ENCODE results near the gene NVL. TPM values are rescaled to one million over a fixed set of nuclear protein-coding genes. Genes with fewer than 3 reads are reported as not detected.
A peak's percentile ranks its signal among the peaks of the same experiment; 100 is the strongest.

The NVL gene
- total RNA-seq: 10 to 100 TPM; 41.6 to 46.5 TPM
- 23.0 TPM for polyA plus RNA-seq

GRCh38 chr1:224329842-224330753 lies at the start of gene NVL:
NVL (minus strand) TSS chr1:224330172; CDS start chr1:224330127, 45 bp downstream.
- H3K27me3 Mint-ChIP-seq: no peaks in the 10 kb centered on the region
- H3K9me3 Mint-ChIP-seq: no peaks in the 10 kb centered on the region
- H3K4me1 Mint-ChIP-seq: peaks cover 50 to 71% (median 62%) of the 10 kb centered on the region in 3 donors

DNA sequence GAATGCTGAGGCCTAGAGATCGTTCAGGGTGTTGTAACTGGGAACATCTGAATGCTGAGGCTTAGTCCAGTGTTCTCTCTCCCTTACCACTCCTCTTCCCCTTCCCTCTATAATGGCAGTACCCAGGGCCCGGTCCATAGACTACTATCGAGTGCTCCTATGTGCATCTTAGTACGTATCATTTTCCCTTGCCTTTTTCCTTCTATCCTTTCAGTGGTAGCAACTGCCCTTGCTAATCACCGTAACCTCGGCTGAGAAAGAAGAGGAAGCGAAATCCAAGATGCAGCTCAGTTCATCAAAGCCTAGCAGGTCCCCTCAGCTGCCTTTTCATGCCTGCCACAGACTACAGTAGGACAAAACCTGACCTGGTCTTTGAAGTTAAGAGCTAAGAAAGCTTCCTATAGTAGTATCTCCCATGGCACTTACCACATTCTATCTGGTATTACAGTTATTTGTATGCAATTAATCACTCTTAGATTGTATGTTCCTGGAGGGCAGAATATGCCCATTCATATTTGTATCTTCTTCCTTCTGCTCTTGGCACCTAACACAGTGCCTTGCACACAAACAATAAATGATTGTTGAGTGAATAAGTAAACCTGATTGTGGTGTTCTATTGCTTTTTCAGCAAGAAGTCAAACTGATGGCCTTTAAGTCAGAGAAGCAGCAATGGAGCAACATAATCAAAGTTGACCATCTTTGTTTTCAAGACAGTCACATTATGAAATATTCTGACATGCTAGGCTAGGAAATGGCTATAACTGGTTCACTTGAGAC lies 49.1 kb upstream of the NVL start:
- peaks cover 92% of the 10 kb centered on the region for H3K4me1 ChIP-seq (ENCODE audit: insufficient read depth, low read length)
- no peaks in the 10 kb centered on the region for H3K27me3 ChIP-seq (ENCODE audit: insufficient read depth, low read length, poor library complexity, severe bottlenecking)
- H3K27me3 Mint-ChIP-seq: no peaks in the 10 kb centered on the region
- H3K9me3 Mint-ChIP-seq: no peaks in the 10 kb centered on the region
- peak overlapping the region; percentile 17 to 74 (median 68) for H3K4me3 Mint-ChIP-seq
- H3K36me3 Mint-ChIP-seq: peaks cover 8 to 38% (median 18%) of the 10 kb centered on the region in 3 donors
- no peaks in the 10 kb centered on the region for H3K9me3 ChIP-seq (ENCODE audit: low read length)
- H3K27ac Mint-ChIP-seq: peak overlapping the region in 7 of 8 donors; percentile 28 to 98 (median 73)
- H3K4me3 ChIP-seq (ENCODE audit: low read length): no peak overlapping the region
- no peak for DNase-seq
- H3K27ac ChIP-seq (ENCODE audit: low read depth, low read length): no peak overlapping the region
- H3K36me3 ChIP-seq (ENCODE audit: insufficient read depth, low read length): peaks cover 9% of the 10 kb centered on the region
- H3K4me1 Mint-ChIP-seq: peaks cover 85 to 94% (median 92%) of the 10 kb centered on the region in 3 donors
- CTCF ChIA-PET: interaction anchor here (6.3 kb wide), 1 partner anchor 79 kb away, joined by 23 read pairs; no protein-coding TSS in a partner anchor
- POLR2A ChIA-PET: no interaction called here

More at GRCh38 chr1:224329842-224330753, at the start of gene NVL:
- H3K4me3 Mint-ChIP-seq: peak within 1 kb of the TSS; percentile 93 to 98 (median 96)
- Histone ChIP-seq H3K36me3 (ENCODE audit: insufficient read depth, low read length) (no peaks in the 10 kb centered on the region), H3K4me1 (ENCODE audit: insufficient read depth, low read length) (peaks cover 11% of the 10 kb centered on the region), H3K4me3 (ENCODE audit: low read length) (peak within 1 kb of the TSS; percentile 91), H3K9me3 (ENCODE audit: low read length) (no peaks in the 10 kb centered on the region), H3K27me3 (ENCODE audit: insufficient read depth, low read length, poor library complexity, severe bottlenecking) (no peaks in the 10 kb centered on the region), H3K27ac (ENCODE audit: low read depth, low read length) (peak within 1 kb of the TSS; percentile 72)
- peaks cover 0 to 29% (median 0%) of the 10 kb centered on the region in 3 donors for H3K36me3 Mint-ChIP-seq
- ChIA-PET CTCF (interaction anchor here (0.9 to 1.3 kb wide), 5 partner anchors 13 to 213 kb away, joined by 3 to 6 read pairs (median 4); no protein-coding TSS in a partner anchor), POLR2A (interaction anchor here (0.6 to 1.4 kb wide), 4 partner anchors 104 to 216 kb away, joined by 3 to 5 read pairs (median 4); partner anchors contain the start of genes DEGS1, FBXO28 and WDR26)
- DNase-seq: peak; percentile 69 to 85 (median 81)
- peak within 1 kb of the TSS; percentile 91 to 100 (median 99) for H3K27ac Mint-ChIP-seq

DNA sequence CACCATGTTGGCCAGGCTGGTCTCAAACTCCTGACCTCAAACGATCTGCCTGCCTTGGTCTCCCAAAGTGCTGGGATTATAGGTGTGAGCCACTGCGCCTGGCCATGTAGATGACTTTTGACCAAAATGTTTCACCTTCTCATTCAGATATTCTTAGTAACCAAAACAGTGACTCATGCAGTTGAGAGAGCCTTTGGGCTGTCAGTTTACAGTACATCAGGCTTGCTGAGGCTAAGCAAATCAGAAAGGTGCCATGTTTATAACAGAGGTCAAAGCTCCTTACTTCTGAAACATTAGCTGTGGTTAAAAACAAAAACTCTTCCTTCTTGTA lies 47.7 kb upstream of the NVL start:
- CTCF ChIA-PET: interaction anchor here (1.7 kb wide), 1 partner anchor 27 kb away, joined by 4 read pairs; no protein-coding TSS in a partner anchor
- no peaks in the 10 kb centered on the region for H3K27me3 Mint-ChIP-seq
- H3K27ac Mint-ChIP-seq: peak overlapping the region; percentile 71 to 98 (median 82)
- H3K4me1 Mint-ChIP-seq: peaks cover 86 to 96% (median 94%) of the 10 kb centered on the region in 3 donors
- Histone ChIP-seq H3K9me3 (ENCODE audit: low read length) (no peaks in the 10 kb centered on the region), H3K27me3 (ENCODE audit: insufficient read depth, low read length, poor library complexity, severe bottlenecking) (no peaks in the 10 kb centered on the region), H3K4me1 (ENCODE audit: insufficient read depth, low read length) (peaks cover 85% of the 10 kb centered on the region), H3K4me3 (ENCODE audit: low read length) (no peak overlapping the region), H3K36me3 (ENCODE audit: insufficient read depth, low read length) (peaks cover 15% of the 10 kb centered on the region), H3K27ac (ENCODE audit: low read depth, low read length) (no peak overlapping the region)
- peak in 2 of 5 donors; percentile 9 to 50 for DNase-seq
- H3K9me3 Mint-ChIP-seq: no peaks in the 10 kb centered on the region
- POLR2A ChIA-PET: no interaction called here
- H3K36me3 Mint-ChIP-seq: peaks cover 10 to 47% (median 21%) of the 10 kb centered on the region in 3 donors
- H3K4me3 Mint-ChIP-seq: peak overlapping the region in 6 of 7 donors; percentile 37 to 73 (median 64)

DNA sequence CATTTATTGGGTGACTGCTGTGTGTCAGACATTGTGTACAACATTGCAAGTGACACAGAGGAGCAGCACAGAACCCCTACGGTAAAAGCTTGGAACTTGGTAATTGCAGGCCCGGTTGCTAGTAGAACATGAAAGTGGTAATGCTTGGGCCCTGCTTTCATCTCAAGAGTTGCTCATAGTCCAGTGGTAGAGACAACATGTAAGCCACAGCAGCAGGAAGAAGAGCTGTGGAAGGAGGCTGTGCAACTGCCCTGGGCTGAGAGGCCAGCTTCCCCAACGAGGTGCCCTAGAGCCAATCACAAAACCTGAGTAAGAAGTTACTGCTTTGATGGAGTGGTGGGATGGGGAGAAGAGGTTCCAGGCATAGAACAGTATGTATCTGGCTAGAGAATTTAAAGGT lies 45.1 kb upstream of the NVL start:
- Histone ChIP-seq H3K9me3 (ENCODE audit: low read length) (no peaks in the 10 kb centered on the region), H3K27me3 (ENCODE audit: insufficient read depth, low read length, poor library complexity, severe bottlenecking) (no peaks in the 10 kb centered on the region), H3K4me1 (ENCODE audit: insufficient read depth, low read length) (peaks cover 64% of the 10 kb centered on the region), H3K4me3 (ENCODE audit: low read length) (no peak overlapping the region), H3K27ac (ENCODE audit: low read depth, low read length) (no peak overlapping the region), H3K36me3 (ENCODE audit: insufficient read depth, low read length) (peaks cover 33% of the 10 kb centered on the region)
- Mint-ChIP-seq H3K27me3 (no peaks in the 10 kb centered on the region), H3K4me3 (peak overlapping the region in 4 of 7 donors; percentile 24 to 57 (median 45)), H3K4me1 (peaks cover 68 to 89% (median 85%) of the 10 kb centered on the region in 3 donors), H3K36me3 (peaks cover 13 to 70% (median 32%) of the 10 kb centered on the region in 3 donors), H3K9me3 (no peaks in the 10 kb centered on the region), H3K27ac (peak overlapping the region; percentile 66 to 95 (median 83))
- DNase-seq: no peak
- ChIA-PET POLR2A (interaction anchor here (0.6 to 0.9 kb wide), 4 partner anchors 10 to 1523 kb away, joined by 3 to 4 read pairs (median 3); no protein-coding TSS in a partner anchor), CTCF (interaction anchor here (1.7 to 2.2 kb wide), 2 partner anchors 17 to 83 kb away, joined by 6 to 7 read pairs; no protein-coding TSS in a partner anchor)

GRCh38 chr1:224373008-224373590 lies 43.1 kb upstream of the NVL start:
- H3K9me3 ChIP-seq (ENCODE audit: low read length): no peaks in the 10 kb centered on the region
- H3K36me3 ChIP-seq (ENCODE audit: insufficient read depth, low read length): peaks cover 37% of the 10 kb centered on the region
- Mint-ChIP-seq H3K27ac (peak overlapping the region in 7 of 8 donors; percentile 12 to 75 (median 56)), H3K4me1 (peaks cover 55 to 80% (median 75%) of the 10 kb centered on the region in 3 donors), H3K27me3 (no peaks in the 10 kb centered on the region), H3K9me3 (no peaks in the 10 kb centered on the region), H3K36me3 (peaks cover 17 to 84% (median 37%) of the 10 kb centered on the region in 3 donors), H3K4me3 (no peak overlapping the region)
- H3K4me1 ChIP-seq (ENCODE audit: insufficient read depth, low read length): peaks cover 48% of the 10 kb centered on the region
- H3K27me3 ChIP-seq (ENCODE audit: insufficient read depth, low read length, poor library complexity, severe bottlenecking): no peaks in the 10 kb centered on the region
- CTCF ChIA-PET: no interaction called here
- POLR2A ChIA-PET: no interaction called here
- no peak overlapping the region for H3K4me3 ChIP-seq (ENCODE audit: low read length)
- no peak for DNase-seq
- no peak overlapping the region for H3K27ac ChIP-seq (ENCODE audit: low read depth, low read length)

DNA sequence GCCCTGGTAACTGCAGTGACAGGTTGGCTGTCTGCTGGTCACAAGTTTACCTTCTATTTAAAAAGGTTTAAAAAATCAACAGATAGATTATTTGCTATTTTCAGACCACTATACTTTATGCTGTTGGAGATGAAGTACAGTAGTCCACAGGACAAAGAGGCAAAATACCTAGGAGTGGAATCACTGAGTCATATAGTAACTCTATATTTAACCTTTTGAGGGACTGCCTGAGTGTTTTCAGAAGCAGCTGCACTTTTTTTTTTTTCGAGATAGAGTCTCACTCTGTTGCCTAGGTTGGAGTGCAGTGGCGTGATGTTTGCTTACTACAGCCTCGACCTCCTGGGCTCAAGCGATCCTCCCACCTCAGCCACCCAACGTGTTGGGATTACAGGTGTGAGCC lies 38.4 kb upstream of the NVL start:
- POLR2A ChIA-PET: no interaction called here
- DNase-seq: no peak

DNA sequence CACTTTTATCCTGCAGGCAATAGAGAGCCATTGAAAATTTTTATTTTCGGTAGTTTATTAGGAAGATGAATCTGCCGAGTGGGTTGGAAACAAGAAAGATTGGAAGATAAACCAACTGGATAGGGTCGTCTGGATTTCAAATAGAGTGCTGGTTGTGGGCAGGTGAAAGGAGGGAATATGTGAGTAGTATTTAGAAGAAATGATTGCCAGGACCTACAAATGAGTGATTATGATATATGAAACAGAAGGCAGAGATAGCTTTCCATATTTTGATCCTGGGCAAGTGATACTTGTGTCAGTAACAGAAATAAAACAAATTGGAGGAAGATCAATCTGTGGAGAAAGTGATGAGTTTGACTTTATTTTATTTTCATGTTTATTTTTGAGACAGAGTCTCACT lies 29.2 kb upstream of the NVL start:
- CTCF ChIA-PET: no interaction called here
- no peaks in the 10 kb centered on the region for H3K27me3 ChIP-seq (ENCODE audit: insufficient read depth, low read length, poor library complexity, severe bottlenecking)
- no peak overlapping the region for H3K4me3 ChIP-seq (ENCODE audit: low read length)
- Mint-ChIP-seq H3K27me3 (no peaks in the 10 kb centered on the region), H3K4me3 (peak overlapping the region in 6 of 7 donors; percentile 87 to 98 (median 92)), H3K27ac (peak overlapping the region in 7 of 8 donors; percentile 4 to 78 (median 35)), H3K4me1 (peaks cover 42 to 77% (median 75%) of the 10 kb centered on the region in 3 donors), H3K36me3 (peaks cover 4 to 32% (median 14%) of the 10 kb centered on the region in 3 donors), H3K9me3 (no peaks in the 10 kb centered on the region)
- H3K4me1 ChIP-seq (ENCODE audit: insufficient read depth, low read length): peaks cover 25% of the 10 kb centered on the region
- no peak for DNase-seq
- H3K27ac ChIP-seq (ENCODE audit: low read depth, low read length): no peak overlapping the region
- H3K36me3 ChIP-seq (ENCODE audit: insufficient read depth, low read length): peaks cover 4% of the 10 kb centered on the region
- POLR2A ChIA-PET: no interaction called here
- H3K9me3 ChIP-seq (ENCODE audit: low read length): no peaks in the 10 kb centered on the region

More for the DNA sequence above, 38.4 kb upstream of the NVL start:
- H3K36me3 Mint-ChIP-seq: peaks cover 20 to 86% (median 29%) of the 10 kb centered on the region in 3 donors
- peak overlapping the region in 1 of 8 donors; percentile 19 for H3K27ac Mint-ChIP-seq
- no peak overlapping the region for H3K4me3 Mint-ChIP-seq
- no peaks in the 10 kb centered on the region for H3K27me3 Mint-ChIP-seq
- Histone ChIP-seq H3K4me3 (ENCODE audit: low read length) (no peak overlapping the region), H3K9me3 (ENCODE audit: low read length) (no peaks in the 10 kb centered on the region), H3K4me1 (ENCODE audit: insufficient read depth, low read length) (peaks cover 5% of the 10 kb centered on the region), H3K27ac (ENCODE audit: low read depth, low read length) (no peak overlapping the region), H3K36me3 (ENCODE audit: insufficient read depth, low read length) (peaks cover 40% of the 10 kb centered on the region), H3K27me3 (ENCODE audit: insufficient read depth, low read length, poor library complexity, severe bottlenecking) (no peaks in the 10 kb centered on the region)
- no peaks in the 10 kb centered on the region for H3K9me3 Mint-ChIP-seq
- CTCF ChIA-PET: no interaction called here
- peaks cover 37 to 64% (median 62%) of the 10 kb centered on the region in 3 donors for H3K4me1 Mint-ChIP-seq
